ENCODE data around the gene RBM20.

GRCh38 chr10:110793128-110793812 is 149.1 kb downstream of the RBM20 start:
- TF ChIP-seq CTCF (optimal IDR thresholded peaks at IDR 0.05 in 1 of 3, IDR thresholded peaks at IDR 0.05 in 1 of 3, conservative IDR thresholded peaks at IDR 0.05 in 1 of 3; ENCODE audit: extremely low read depth in 1 of 3, insufficient read depth in 2 of 3, low read length in 3 of 3) (no peak), EZH2 (IDR thresholded peaks at IDR 0.05; ENCODE audit: low read length) (no peak)

Data from keratinocyte (primary cell).